Activated CD4-positive, alpha-beta T cell treated with anti-CD3 and anti-CD28 coated beads for 36 hours (primary cell): ENCODE results near the gene PCDH19. TPM values are rescaled to one million over a fixed set of nuclear protein-coding genes. Genes with fewer than 3 reads are reported as not detected.
"Not testable (repeated sequence)": the region's sequence is repeated elsewhere in the genome, so short reads cannot be mapped to it uniquely, and the experiment has no call there.

Experiments used
- ATAC-seq: fragments of 200-7000 bp; cut with Tn5 transposase; one replicate; pipeline ENCODE4 v1.10.0; 2021; ENCODE audit warnings: mild to moderate bottlenecking, moderate library complexity
- CTCF ChIA-PET: fragments of 350-600 bp; sonication (Branson Sonifier 250); formaldehyde crosslinking; loops from one replicate; lab custom pipeline; 2021; ENCODE audit warnings: antibody characterized with exemption; lab: Charles Lee
- POLR2A ChIA-PET: fragments of 350-600 bp; sonication (Branson Sonifier 250); formaldehyde crosslinking; loops from one replicate; lab custom pipeline; 2021; ENCODE audit warnings: antibody characterized with exemption, inconsistent platforms; lab: Charles Lee
- DNase-seq: peaks from one replicate; pipeline ENCODE4 v3.0.0-alpha.2; 2020
- H3K27ac Mint-ChIP-seq: one replicate; pipeline ENCODE4 v1.8.0; 2021; ENCODE audit warnings: mixed read lengths
- H3K27me3 Mint-ChIP-seq: one replicate; pipeline ENCODE4 v1.8.0; 2021; ENCODE audit warnings: mixed read lengths
- H3K36me3 Mint-ChIP-seq: one replicate; pipeline ENCODE4 v1.8.0; 2021; ENCODE audit warnings: low read depth, mixed read lengths
- H3K4me1 Mint-ChIP-seq: one replicate; pipeline ENCODE4 v1.8.0; 2021; ENCODE audit warnings: mixed read lengths
- H3K4me3 Mint-ChIP-seq: one replicate; pipeline ENCODE4 v1.8.0; 2021; ENCODE audit warnings: mild to moderate bottlenecking, moderate library complexity, mixed read lengths
- H3K9me3 Mint-ChIP-seq: one replicate; pipeline ENCODE4 v1.8.0; 2021; ENCODE audit warnings: low read depth, mixed read lengths
- intact Hi-C, 2 experiments: fragments of 100-400 bp; cut with DNase I in 1 of 2; cut with micrococcal nuclease in 1 of 2; formaldehyde crosslinking; loops; one replicate each; pipeline versions ENCODE4 v1.14.2 to v1.15.1; 2022 to 2024; cut with DNase I, micrococcal nuclease
- total RNA-seq, 2 experiments: library from RNA; stranded (reverse); gene quantifications; one replicate each; pipeline ENCODE4 v1.2.3, GENCODE V29; 2021

Gene PCDH19, protein sequence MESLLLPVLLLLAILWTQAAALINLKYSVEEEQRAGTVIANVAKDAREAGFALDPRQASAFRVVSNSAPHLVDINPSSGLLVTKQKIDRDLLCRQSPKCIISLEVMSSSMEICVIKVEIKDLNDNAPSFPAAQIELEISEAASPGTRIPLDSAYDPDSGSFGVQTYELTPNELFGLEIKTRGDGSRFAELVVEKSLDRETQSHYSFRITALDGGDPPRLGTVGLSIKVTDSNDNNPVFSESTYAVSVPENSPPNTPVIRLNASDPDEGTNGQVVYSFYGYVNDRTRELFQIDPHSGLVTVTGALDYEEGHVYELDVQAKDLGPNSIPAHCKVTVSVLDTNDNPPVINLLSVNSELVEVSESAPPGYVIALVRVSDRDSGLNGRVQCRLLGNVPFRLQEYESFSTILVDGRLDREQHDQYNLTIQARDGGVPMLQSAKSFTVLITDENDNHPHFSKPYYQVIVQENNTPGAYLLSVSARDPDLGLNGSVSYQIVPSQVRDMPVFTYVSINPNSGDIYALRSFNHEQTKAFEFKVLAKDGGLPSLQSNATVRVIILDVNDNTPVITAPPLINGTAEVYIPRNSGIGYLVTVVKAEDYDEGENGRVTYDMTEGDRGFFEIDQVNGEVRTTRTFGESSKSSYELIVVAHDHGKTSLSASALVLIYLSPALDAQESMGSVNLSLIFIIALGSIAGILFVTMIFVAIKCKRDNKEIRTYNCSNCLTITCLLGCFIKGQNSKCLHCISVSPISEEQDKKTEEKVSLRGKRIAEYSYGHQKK (N-terminal part only)
- under 1 TPM in 1 of 2 experiments, not detected in 1; 0.02 TPM for total RNA-seq

DNA sequence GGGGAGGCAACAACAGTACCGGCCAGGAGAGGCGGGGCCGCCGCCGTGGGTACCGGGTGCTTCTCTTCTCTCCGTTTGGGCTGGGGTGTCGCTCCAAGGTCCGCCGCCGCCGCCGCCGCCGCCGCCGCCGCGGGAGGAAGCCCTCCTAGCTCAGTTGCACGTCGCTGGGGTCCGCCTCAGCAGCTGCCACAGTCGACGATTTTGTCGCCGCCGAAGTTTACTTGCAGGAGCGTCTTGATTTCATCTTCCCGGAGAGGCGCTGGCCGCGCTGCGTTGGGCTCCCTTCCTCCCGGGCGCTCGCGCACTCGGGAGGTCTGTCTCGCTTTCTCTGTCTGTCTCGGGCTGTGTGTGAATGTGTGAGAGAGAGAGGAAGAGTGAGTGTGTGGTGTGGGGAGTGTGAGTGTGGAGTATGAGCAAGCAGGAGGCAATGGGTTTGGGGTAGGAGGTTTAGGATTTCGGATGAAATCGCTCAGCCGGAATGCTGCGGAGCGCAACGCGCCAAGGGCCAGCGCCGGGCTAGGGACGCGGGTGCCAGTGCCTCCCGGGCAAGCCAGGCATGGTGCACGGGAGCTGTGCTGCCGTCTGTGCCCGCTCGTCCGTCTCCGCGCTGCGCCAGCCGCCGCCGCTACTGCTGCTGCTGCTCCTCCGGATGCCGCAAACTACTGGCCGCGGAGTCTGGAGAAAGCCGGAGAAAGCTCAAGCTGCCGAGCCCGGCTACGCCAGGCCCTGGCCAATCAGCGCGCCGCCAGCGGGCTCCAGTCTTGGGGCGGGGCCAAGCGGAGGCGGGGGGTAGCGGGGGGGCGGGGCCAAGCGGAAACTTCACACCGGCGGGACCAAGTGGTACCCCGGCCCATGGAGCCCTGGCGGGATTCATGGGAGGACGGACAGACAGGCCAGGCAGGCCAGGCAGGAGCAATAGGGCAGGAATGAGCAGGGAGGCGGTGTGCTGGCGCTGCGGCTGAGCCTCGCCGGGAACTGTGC lies at the start of gene PCDH19:
PCDH19 (minus strand) TSS at position 664 of the 981 bp plus-strand sequence. CDS start 1,676 bp downstream, outside the sequence.
- Mint-ChIP-seq H3K27ac (no peak within 1 kb of the TSS), H3K36me3 (no peaks in the 10 kb centered on the region), H3K4me3 (peak within 1 kb of the TSS; percentile 55), H3K27me3 (peaks cover 55% of the 10 kb centered on the region), H3K4me1 (peaks cover 9% of the 10 kb centered on the region), H3K9me3 (no peaks in the 10 kb centered on the region)
- ChIA-PET CTCF (no interaction called here), POLR2A (no interaction called here)
- peak; percentile 91 for ATAC-seq
- intact Hi-C loops, result loop anchor here in 1 of 2 experiments (5.0 kb wide), 1 partner anchor 1108 kb away; no protein-coding TSS in a partner anchor
- peak; percentile 68 for DNase-seq

DNA sequence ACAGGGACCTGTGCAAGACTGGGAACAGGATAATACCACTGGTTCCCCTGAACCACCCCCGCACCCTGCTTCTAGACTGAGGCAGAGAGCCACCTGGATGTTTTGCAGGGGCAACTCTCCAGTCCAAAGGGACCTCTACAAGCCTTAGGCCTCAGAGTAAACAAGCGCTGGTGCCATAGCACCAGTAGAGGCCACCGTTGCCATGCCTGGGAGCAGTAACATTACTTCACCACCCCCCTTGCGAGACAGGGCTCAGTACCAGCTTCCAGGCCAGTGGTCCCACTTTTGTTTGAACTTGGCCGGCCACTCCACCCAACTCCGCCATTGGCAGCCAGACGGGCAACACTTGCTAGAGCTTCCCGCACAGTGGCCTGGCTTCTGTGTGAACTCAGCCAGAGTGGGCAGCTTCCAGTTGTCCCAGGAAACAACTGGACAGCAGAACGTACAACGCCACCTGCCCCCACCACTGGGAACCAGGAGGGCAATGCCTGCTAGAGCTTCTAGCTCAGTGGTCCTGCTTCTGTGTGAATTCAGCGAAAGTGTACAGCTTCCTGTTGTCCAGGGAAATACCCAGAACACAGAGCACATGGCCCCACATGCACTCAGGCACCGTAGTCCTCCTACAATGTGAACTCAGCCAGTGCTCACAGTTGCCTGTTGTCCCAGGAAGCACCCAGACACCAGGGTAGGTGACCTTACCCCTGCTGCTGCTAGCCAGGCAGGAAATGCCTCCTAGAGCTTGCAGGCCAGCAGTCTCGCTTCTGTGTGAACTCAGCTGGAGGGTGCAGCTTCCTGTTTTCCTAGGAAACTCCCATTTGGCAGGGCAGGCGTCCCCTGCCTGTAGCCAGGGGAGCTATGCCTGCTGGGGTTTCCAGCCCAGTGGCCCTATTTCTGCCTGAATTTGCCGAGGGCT lies 39.9 kb upstream of the PCDH19 start:
- Mint-ChIP-seq H3K4me3 (no peak overlapping the region), H3K27ac (no peak overlapping the region), H3K4me1 (no peaks in the 10 kb centered on the region), H3K9me3 (no peaks in the 10 kb centered on the region), H3K27me3 (peaks cover 6% of the 10 kb centered on the region), H3K36me3 (no peaks in the 10 kb centered on the region)
- ATAC-seq, result no peak
- CTCF ChIA-PET, result no interaction called here
- no peak for DNase-seq
- intact Hi-C loops, result no loop called here
- POLR2A ChIA-PET, result no interaction called here

DNA sequence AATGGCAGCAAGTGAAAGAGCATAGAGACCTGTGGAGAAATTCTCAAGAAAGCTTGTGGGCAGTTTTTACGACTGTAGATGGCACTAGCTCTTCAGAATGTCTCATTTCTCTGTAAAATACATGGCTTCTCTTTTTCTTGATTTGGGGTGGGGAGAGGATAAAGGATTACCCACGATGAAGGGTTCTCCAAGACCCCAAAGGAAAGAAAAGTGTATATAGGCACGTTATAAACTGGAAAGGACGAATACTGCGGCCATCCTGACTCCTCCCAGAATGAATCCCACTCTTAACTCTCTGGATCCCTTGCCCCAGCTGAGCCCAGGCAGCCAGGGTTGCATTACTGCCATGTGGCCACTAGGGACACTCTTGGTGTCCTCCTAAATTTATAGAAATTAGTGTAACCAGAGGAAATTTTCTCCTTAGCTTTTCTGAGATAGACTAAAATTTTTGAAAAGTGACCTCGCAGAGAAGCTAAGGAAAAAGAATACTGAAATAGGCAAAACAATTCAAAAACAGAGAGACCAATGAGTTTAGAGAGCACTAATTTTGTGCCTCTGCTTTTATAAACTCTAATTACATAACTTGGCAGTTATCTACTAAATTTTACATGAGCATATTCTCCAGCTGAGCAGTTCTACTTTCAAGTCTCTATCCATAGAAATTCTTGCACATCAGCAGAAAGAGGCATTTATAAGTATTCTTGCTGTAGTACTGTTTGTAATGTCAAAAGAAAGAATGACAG lies 37.8 kb upstream of the PCDH19 start:
- peak; percentile 24 for DNase-seq
- POLR2A ChIA-PET, result no interaction called here

DNA sequence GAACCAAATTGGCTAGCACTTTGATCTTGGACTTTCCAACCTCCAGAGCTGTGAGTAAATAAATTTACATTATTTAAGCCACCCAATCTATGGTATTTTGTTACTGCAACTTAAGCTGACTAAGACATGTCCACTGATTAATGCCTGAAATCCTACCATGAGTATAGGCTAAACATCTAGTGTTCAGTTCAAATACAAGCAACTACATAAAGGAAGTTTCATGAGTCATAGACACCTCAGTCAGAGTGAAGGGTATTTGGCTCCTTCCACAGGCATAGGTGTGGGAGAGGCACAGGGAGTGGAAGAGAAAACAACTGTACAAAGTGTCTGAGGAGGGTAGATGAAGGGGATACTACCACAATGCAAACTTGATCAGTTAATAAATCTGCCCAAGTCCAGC lies 35.5 kb upstream of the PCDH19 start:
- intact Hi-C loops, result no loop called here
- H3K4me1 Mint-ChIP-seq, result no peaks in the 10 kb centered on the region
- no peaks in the 10 kb centered on the region for H3K27me3 Mint-ChIP-seq
- CTCF ChIA-PET, result interaction anchor here (0.5 to 0.6 kb wide), 2 partner anchors 46 to 338 kb away, joined by 3 read pairs; no protein-coding TSS in a partner anchor
- no peaks in the 10 kb centered on the region for H3K9me3 Mint-ChIP-seq
- DNase-seq, result no peak
- POLR2A ChIA-PET, result no interaction called here
- H3K4me3 Mint-ChIP-seq, result no peak overlapping the region
- no peak for ATAC-seq
- no peak overlapping the region for H3K27ac Mint-ChIP-seq
- H3K36me3 Mint-ChIP-seq, result no peaks in the 10 kb centered on the region

More for the DNA sequence above, 37.8 kb upstream of the PCDH19 start:
- no peak overlapping the region for H3K27ac Mint-ChIP-seq
- intact Hi-C loops, result no loop called here
- H3K36me3 Mint-ChIP-seq, result no peaks in the 10 kb centered on the region
- no peaks in the 10 kb centered on the region for H3K4me1 Mint-ChIP-seq
- CTCF ChIA-PET, result interaction anchor here (0.5 to 1.7 kb wide), 4 partner anchors 18 to 1506 kb away, joined by 3 to 5 read pairs (median 3); no protein-coding TSS in a partner anchor
- H3K27me3 Mint-ChIP-seq, result peaks cover 4% of the 10 kb centered on the region
- ATAC-seq, result no peak
- H3K4me3 Mint-ChIP-seq, result no peak overlapping the region
- H3K9me3 Mint-ChIP-seq, result no peaks in the 10 kb centered on the region

DNA sequence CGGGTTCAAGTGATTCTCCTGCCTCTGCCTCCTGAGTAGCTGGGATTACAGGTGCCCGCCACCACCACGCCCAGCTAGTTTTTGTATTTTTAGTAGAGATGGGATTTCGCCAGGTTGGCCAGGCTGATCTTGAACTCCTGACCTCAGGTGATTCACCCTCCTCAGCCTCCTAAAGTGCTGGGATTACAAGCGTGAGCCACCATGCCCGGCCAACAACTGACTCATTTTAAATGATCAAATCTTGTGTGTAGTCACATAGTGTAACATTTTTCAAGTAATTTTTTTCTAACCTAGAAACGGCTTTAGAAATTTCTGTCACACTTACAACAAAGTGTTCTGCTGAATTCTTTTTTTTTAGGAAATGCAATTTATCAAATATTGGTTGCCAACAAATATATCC lies 31.2 kb upstream of the PCDH19 start:
- ATAC-seq, CTCF ChIA-PET, DNase-seq, H3K27me3 Mint-ChIP-seq, POLR2A ChIA-PET, H3K4me3 Mint-ChIP-seq, H3K9me3 Mint-ChIP-seq, H3K36me3 Mint-ChIP-seq, H3K4me1 Mint-ChIP-seq, H3K27ac Mint-ChIP-seq, intact Hi-C loops: not testable (repeated sequence)

DNA sequence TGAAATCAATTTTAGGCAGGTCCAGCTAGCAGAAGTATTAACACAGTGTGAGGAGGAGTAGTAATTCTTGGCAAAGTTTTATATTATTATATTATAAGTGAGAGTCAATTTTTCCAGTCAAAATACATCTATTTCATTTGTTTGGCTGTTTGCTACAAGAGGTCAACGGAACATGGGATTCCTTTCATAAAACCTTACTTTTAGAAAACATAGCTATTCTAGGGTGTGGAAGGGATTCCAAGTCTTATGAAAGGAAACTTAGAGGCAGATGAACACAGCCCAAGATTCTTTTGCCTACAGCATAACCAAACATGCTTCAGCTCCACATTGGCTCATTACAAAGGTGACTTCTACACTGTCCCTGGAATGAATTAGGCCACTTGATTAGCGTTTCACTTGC lies 29.9 kb upstream of the PCDH19 start:
- DNase-seq, result no peak
- POLR2A ChIA-PET, result no interaction called here
- CTCF ChIA-PET, result no interaction called here
- intact Hi-C loops, result no loop called here
- no peaks in the 10 kb centered on the region for H3K36me3 Mint-ChIP-seq
- H3K27me3 Mint-ChIP-seq, result peaks cover 2% of the 10 kb centered on the region
- no peak overlapping the region for H3K4me3 Mint-ChIP-seq
- no peaks in the 10 kb centered on the region for H3K4me1 Mint-ChIP-seq
- H3K9me3 Mint-ChIP-seq, result no peaks in the 10 kb centered on the region
- no peak for ATAC-seq
- H3K27ac Mint-ChIP-seq, result no peak overlapping the region

DNA sequence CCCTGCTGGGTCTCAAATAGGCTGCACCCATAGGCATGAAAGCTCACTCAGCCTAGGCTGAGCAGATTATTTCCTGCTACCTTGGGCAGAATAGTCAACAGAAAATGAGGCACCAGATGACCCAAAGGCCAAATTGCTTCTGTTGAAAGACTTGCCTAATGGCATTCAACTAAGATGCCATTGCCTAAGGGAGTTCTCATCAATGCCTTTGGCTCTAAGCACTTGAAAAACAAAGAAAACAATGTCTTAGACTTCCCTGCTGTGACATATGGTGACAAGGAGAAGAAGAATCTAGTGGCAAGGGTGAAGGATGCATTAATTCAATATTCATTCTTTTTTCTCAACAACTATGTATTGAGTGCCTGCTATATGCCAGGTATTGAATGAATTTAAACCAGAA lies 25.7 kb upstream of the PCDH19 start:
- POLR2A ChIA-PET, result no interaction called here
- Mint-ChIP-seq H3K27me3 (peaks cover 5% of the 10 kb centered on the region), H3K27ac (no peak overlapping the region), H3K9me3 (no peaks in the 10 kb centered on the region), H3K4me1 (no peaks in the 10 kb centered on the region), H3K4me3 (no peak overlapping the region), H3K36me3 (no peaks in the 10 kb centered on the region)
- no peak for DNase-seq
- no peak for ATAC-seq
- CTCF ChIA-PET, result no interaction called here
- intact Hi-C loops, result no loop called here

DNA sequence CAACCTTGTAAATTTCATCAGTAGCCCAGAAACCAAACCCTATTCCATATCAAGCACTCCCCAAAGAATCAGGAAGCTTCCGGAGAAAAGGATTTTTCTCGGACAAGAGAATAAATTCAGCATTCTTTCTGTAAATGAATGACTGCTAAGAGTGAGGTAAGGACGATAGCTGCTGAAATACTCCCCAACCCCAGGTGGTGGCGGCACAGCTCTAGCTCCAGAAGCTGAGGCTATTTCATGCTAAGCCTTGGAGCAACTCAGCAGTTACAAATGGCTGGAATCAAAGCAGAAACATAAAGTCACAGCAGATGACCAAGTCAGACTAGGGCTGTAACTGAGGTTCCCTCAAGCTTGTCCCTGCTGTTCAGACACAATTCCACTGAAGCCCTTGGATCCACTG lies 13.9 kb upstream of the PCDH19 start:
- no peaks in the 10 kb centered on the region for H3K9me3 Mint-ChIP-seq

DNA sequence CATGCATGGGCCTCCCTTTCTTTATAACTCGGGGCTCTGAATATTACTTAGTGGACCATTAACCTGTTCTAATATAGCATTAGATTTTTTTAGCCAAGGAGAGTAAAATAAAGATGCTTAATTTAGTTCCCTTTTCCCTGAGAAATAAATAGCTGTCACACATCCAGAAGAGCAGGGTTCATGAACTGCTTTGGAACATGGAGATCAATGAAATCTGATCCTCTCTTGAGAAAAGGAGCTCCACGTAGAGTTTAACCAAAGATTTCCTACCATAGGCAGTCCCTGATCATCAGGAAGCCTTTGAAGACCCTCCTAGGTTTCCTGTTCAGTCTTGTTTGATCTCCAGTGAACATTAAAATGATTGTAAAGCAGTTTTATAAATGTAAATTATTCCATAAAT lies 8.5 kb upstream of the PCDH19 start:
- no peaks in the 10 kb centered on the region for H3K36me3 Mint-ChIP-seq
- intact Hi-C loops, result no loop called here
- H3K4me1 Mint-ChIP-seq, result no peaks in the 10 kb centered on the region
- peaks cover 10% of the 10 kb centered on the region for H3K27me3 Mint-ChIP-seq
- ChIA-PET CTCF (no interaction called here), POLR2A (no interaction called here)
- no peak overlapping the region for H3K4me3 Mint-ChIP-seq
- DNase-seq, result no peak
- no peaks in the 10 kb centered on the region for H3K9me3 Mint-ChIP-seq
- ATAC-seq, result no peak
- H3K27ac Mint-ChIP-seq, result no peak overlapping the region

More for the DNA sequence above, 13.9 kb upstream of the PCDH19 start:
- DNase-seq, result no peak
- Mint-ChIP-seq H3K36me3 (no peaks in the 10 kb centered on the region), H3K27me3 (no peaks in the 10 kb centered on the region), H3K27ac (no peak overlapping the region), H3K4me1 (no peaks in the 10 kb centered on the region), H3K4me3 (no peak overlapping the region)
- CTCF ChIA-PET, result no interaction called here
- intact Hi-C loops, result no loop called here
- POLR2A ChIA-PET, result no interaction called here
- no peak for ATAC-seq

DNA sequence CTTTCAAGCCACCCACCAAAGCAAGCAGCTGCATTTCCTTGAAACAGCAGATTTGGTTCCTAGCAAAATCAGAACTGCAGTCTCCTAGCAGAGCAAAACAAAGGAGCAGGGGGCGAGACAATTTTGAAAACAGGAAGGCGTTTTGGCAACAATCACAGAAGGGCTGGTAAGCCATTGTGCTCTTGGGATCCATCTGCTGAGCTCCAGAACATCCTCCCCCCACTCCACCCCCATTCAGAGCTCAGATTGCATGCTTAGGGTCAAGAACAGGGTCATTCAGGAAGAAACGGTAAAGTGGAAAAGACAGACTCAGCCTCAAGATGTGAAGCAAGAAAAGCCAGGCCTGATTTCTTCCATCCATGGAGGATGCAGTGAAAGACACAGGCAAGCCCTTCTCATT lies 7.6 kb upstream of the PCDH19 start:
- Mint-ChIP-seq H3K36me3 (no peaks in the 10 kb centered on the region), H3K4me1 (peaks cover 4% of the 10 kb centered on the region), H3K9me3 (no peaks in the 10 kb centered on the region), H3K27ac (no peak overlapping the region), H3K4me3 (no peak overlapping the region), H3K27me3 (peaks cover 14% of the 10 kb centered on the region)
- POLR2A ChIA-PET, result no interaction called here
- ATAC-seq (no peak), DNase-seq (no peak)
- intact Hi-C loops, result no loop called here
- CTCF ChIA-PET, result interaction anchor here (1.5 kb wide), 1 partner anchor 10 kb away, joined by 4 read pairs; no protein-coding TSS in a partner anchor
